Activated CD4-positive, alpha-beta T cell treated with anti-CD3 and anti-CD28 coated beads, Interleukin-2, Interleukin-6, amounts not matched to agents 100 ng/mL and 50 ng/mL, durations not matched to agents 16 hours and 8 hours (primary cell): ENCODE results near the gene METTL24.

Experiments used
- DNase-seq: peaks from one replicate; pipeline ENCODE4 v3.0.0-alpha.2; 2020

Gene METTL24, protein sequence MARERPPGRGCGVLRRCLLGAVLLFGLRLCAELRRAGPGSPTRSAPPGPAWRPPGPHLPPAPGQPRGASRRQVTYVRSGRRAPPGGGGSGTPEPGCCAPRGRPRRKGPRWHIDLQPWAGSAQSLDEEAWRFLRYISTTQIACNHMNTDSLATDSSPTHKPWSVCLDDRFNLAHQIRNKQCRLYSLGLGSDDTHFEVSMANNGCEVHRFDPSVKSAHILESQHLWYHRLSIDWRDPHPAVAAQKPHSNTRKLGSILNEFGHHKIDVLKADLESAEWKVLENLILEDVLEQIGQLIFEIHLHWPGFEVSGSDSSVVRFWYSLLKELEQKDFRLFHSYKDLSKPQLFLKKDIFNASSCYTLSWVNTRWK

DNA sequence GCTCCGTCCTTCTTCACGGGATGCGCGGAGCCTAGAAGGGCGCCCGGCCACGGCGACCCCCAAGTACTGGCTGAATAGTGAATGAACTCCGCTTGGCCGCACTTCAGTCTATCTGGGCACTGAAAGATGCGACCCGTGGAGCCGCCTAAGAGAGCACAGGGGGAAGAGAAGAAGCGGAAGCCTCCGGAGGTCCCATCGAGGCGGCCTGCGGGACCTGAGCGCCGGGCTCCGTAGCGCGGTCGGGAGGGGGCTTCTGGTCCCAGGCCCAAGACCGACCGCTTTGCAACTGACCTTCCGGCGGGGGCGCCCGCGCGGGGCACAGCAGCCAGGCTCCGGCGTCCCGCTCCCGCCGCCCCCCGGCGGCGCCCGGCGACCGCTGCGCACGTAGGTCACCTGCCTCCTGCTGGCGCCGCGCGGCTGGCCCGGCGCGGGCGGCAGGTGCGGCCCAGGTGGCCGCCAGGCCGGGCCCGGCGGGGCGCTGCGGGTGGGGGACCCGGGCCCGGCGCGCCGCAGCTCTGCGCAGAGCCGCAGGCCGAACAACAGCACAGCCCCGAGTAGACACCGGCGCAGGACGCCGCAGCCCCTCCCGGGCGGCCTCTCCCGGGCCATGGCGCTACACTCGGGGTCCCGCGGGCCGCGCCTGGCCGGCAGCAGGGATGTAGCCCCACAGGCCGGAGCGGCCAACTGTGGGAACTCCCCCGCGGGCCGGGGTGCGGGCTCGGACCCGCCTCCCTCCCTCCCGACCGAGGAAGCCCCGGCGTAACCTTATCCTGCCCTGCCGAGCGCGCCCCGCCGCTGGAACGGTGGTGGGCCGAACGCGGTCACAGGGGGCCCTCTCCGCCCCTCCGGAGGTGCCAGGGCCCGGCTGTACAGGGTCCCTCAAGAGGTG is at the start of gene METTL24:
TSS of gene METTL24 (minus strand) at position 686 of the 889 bp plus-strand sequence. CDS start at position 609, 77 bp downstream.
- DNase-seq: no peak

DNA sequence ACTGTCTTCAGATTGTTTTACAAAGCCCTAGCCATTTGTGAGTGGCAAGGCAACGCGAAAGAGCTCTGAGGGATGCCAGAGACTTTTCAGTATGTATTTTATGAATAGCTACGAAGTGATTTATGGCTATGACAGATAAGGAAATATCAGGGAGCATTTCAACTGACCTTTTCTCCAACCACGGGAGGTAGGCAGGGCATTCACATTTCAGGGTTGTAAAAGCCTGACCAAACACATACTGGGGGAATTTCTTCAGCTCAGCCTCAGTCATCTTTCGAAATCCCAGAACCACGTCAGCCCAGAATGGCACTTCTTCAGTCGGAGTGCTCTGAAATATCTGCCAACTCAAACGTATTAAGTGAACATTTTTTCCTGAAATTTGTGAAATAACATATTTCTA is 46.5 kb upstream of the METTL24 start:
- DNase-seq: no peak

DNA sequence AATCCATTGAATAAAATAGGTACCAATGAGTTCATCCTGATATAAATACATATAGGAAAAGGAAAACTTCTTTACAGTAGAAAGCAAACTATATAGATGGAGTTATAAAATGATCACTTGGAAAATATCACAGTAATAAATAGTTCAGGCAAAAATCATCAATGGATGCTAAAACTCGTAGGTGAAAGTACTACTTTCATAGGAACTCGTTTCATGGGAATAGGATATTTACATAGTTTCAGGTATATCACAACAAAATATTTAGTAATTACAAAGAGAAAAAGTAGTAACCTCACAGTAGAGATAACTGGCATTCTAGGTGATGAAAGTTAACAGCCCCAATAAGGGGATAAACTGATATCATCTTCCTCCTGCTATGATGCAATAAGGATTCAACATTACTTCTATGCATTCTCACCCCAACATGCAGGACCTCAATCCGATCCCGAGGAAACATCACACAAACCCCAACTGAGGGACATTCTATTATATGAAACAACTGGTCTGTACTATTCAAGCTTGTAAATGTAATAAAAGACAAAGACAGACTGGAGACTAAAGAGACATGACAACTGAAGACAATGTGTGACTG is 43.5 kb upstream of the METTL24 start:
- DNase-seq: no peak

DNA sequence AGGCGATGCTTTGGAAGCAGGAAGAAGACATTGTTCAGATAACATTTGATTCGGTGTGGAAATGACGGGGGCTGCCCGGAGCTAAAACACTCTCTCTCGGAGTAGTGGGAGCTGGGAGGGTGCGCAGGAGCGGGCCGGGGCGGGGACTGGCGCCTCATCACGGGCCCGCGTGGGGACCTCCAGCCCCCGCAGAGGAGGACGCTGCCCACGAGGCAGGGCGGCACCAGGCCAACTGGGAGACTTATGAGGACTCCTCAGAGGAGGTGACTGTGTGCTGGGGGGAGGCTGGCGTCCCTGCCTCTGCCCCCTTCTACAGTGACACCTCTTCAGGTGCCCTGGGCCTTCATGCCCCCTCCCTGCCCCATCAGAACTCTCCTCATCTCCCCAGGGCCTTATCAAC is 42.1 kb upstream of the METTL24 start:
- no peak for DNase-seq

DNA sequence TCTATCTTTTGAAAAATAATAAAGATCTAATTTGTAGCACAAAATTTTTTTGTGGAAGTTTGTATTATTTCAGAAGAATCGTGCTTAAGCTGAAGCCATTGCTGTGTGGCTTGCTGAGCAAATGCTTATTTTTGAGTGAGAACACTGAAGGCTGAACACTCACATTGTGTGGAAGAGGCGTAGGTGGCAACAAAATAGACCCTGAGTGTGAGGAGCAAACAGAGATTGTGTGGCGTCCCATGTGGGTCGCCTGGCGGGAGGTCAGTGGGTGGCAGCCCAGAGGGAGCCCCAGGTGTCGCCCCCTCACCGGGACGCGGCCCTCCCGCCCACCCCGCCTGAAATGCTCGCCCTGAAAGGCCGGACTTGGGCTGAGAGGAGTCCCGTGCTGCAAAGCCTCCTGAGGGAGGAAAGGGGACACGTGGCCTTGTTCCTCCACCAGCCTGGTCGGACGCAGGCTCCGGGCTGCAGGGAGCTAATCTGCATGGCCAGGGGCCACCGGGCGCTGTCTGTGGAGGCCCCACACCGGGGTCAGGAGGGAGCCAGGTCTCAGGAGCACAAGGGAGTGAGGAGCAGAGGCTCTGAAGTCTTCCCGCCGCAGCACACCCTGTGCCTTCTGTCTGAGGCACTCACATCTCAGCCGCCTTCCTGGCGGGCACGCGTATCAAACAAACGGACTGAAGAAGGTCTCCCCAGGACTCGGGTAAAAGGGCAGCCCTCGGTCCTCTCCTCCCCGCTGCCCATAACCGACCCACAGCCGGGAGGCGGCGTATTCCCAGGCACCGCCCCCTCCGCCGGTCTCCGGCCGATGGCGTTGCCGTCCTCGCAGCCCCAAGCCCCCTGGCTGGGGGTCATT is 41.3 kb upstream of the METTL24 start:
- no peak for DNase-seq

DNA sequence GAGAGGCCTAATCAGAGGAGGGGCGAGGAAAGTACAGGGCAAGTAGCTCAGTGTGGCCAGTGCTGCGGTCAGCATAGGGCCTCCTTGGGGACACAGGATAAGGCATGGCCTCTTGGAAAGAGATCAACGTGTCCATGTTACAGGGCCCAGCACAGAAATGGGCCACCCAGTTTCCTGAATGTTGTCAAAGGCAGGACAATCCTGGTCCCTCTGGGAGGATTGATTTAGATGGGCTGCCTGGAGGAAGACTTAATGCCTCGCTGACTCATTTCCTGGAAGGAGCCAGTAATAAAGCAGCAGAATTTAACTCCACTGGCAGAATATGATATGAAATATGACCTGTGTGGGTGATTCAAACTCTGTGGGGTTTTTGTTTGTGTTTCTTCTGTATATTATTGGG is 40.6 kb upstream of the METTL24 start:
- no peak for DNase-seq

DNA sequence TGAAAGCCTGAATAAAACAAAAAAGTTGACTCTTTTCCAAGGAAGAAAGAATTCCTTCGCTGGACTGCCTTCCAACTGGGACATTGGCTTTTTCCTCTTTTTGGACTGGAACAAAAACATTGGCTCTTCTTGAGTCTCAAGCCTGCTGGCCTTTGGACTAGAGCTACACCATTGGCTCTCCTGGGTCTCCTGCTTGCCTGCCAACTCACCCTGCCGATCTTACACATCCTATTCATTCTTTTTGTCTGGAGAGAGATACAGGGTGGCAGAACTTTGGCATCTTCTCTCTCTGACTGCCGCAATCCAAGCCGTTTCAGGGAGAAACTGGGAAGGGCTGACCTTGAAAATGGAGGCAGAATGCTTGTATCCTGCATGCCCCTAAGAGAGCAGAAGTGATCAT is 37.1 kb upstream of the METTL24 start:
- no peak for DNase-seq

DNA sequence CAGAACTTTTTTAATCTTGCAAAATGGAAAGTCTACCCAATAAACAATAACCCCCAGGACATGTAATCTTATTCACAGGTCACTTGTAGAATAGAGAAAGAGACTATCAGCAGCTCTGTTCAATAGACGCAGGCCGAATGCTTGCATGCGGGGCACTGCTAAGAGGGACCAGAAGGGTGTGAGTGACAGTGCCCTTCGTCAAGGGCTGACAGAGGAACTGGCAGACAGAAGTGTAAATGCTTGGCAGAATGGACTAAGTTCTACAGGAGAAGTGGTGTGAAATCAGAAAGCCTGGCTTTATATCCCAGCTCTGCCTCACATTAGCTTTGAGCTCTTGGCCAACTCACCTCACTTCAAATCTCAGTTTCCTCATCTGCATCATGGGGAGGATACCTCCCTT is 36.3 kb upstream of the METTL24 start:
- DNase-seq: no peak

DNA sequence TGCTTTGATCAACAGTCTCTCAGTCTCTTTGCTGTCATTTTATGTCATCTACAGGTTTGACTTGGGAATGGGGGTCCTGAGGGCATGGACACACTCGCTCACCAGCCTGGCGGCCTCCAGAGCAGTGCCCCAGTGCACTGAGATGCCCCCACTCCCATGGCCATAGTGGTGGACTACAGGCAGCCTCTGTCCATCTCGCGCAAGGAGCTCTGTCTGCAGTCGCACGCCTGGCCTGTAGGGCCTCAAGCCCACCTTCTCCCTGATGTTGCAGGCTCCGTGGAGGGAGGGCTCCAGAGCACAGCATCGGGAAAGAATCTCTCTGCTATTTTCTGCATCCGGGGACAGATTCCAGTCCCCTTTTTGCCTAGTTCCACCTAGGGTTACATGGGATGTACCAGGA is 34.6 kb upstream of the METTL24 start:
- DNase-seq: no peak

DNA sequence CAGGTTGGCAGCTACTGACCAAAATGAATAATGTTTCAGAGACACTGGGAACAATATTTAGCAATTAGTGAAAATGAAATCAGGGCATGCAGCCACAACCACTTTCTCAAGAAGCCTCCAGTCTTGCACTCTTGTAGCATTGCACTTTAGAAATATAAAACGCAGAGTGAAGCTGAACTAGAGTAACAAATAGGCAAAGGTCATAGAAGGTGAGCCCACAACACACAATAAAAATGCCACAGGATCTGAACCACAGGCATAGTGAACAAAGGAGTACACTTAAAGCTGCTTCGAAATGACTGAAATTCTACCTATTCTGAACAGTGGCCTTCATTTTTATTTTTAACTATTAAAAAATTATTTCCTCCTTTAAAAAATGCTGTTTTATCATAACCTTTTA is 32.3 kb upstream of the METTL24 start:
- no peak for DNase-seq

DNA sequence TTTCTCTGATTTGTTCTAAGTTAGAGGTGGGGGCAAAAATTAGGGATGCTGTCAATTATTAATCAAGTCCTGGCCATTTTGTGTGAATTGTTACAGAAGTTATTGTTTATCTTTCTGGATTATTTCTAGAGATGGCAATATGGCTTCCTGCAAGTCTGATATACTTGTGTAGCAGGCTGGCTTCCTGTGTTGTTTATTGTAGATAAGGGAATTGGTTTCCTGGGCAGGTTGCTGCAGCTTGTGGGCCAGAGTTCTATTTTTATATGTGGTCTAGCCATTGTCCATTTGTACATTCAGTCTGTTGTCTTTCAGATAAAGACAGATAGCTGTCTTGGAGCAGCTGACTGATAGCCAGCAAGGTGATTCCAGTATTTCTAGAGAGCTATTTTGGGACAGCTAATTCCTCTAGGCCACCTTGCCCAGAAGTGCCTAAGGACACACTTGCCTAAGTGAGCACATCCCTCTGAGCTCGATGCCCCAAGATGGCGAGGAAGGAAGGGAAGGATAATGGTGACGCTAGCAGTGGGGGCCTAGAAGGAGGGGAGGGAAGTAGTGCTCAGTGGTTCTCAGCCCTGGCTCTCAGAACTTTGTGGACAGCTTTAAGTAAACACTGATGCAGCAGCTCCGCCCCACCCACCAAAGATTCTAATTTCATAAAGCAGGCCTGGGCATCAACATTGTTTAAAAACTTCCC is 31.7 kb upstream of the METTL24 start:
- DNase-seq: no peak

DNA sequence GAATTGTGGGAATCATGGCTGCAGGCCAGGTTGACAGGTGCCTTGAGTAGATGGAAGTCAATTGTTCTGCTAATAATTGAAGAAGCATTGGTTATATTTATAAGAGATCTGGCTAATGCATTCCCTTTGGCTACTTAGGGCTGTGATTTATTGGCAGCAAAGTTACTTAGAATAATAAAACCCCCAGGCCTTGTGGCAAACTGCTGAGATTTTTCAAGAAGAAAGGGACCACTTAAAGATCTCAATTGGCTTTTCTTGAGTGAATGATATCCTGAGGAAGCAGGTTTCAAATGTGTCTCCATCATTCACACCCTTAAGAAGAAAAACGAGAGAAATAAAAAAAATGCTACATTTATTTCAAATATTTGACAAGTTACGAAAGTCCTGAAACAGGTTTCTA is 29.8 kb upstream of the METTL24 start:
- no peak for DNase-seq

DNA sequence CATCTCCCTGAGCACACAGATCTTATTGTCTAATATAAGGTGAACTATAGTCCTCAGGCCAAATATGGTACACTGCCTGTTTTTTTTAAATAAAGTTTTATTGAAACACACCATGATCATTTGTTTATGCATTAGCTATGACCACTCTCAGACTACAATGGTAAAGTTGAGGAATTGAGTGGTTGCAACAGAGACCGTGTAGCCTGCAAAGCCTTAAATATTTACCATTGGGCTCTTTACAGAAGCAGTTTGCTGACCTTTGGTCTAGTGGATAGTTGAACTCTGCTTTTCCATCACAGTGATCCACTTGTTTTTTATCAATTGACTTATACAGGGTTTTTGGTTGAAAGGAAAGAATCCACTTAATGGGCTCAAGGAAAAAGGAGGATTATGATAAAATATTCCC is 27.3 kb upstream of the METTL24 start:
- DNase-seq: no peak

DNA sequence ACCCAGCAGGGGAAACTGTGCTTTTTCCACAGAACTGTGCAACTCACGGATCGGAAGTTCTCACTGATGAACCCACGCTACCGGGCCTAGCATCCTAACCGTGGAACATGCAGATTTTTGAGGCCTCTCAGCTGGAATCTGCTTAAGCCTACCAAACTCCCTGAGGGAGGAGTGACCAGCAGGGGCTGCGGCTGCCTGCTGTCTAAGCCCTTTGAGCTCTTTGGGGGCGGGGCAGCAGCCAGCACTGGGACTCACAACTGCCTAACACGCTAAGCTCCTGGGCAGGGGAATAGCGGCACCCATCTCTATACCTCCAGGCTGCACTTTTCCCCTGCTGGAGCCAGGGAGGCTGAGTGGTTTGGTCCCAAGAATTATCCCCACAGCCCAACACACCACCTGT is 20.4 kb upstream of the METTL24 start:
- DNase-seq: no peak

DNA sequence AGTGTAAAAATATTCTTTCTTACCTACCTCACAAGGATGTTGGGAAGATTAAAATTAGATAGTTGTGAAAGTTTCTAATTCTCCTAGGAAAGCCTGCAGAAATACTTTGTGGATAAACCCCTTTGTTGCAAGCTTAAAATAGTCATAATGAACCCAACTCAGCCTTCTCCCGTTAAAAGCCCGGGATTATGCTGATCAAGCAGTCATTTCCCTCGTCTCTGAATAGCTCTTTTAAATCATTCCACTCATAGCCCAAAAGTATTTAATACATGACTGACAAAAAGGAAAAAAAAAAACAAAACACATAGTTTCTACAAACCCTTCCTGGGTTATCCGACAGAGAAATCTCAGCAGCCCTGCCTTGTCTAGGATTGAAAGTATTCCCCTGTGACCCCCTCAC is 10.9 kb upstream of the METTL24 start:
- DNase-seq: no peak

DNA sequence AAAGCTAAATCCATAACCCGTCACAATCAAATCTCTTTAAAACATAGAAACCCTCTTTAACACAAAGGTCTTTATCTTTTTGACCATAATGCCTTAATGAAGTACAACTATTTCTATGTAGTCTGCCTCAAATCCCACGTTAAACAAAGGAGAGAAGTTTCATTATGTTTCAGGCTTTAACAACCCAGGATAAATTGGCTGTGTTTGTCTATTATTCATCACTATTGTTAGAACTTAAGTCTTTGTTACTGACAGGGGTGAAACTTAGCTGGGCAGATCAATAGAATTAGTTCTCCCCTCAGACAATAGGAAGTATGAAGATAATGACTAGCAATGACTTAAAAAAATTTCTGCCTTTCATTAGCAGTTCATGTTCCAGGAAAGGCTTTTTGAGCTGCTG is 10.1 kb upstream of the METTL24 start:
- DNase-seq: no peak

DNA sequence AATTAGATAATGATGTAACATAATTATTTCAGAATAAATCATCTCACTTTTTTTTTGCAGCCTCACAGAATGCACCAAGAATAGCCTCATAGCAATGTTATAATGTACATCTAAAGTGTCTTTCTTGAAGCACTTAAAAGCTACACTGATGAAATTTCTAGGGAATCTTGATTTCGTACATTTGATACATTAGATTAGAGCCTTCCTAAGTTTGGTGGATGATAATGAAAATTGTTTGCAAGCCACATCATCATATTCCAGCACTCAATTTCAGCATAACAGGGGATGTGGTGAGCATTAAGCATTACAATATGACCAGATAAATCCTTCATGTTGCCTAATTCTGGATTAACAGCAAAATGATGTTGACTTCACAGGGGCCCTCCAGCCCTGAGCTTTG is 9.7 kb upstream of the METTL24 start:
- DNase-seq: no peak

DNA sequence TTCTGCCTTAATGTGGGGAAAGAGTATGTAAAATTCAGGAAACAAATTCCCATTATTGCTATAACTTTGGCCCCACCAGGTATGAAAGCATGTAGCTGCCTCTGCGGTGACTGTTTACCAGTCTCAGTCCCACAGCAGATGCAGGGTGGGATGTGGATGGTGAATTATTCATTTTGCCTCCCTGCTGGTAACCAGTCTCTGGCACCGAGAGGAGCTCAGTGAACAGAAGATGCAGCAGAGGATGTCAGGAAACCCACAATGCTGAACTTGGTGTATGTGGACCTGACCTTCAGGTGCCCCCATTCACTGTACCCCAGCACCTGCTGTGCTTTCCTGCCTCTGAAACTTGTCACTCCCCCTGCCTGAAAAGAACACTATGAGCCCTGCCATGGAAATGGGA is 8.8 kb upstream of the METTL24 start:
- no peak for DNase-seq

DNA sequence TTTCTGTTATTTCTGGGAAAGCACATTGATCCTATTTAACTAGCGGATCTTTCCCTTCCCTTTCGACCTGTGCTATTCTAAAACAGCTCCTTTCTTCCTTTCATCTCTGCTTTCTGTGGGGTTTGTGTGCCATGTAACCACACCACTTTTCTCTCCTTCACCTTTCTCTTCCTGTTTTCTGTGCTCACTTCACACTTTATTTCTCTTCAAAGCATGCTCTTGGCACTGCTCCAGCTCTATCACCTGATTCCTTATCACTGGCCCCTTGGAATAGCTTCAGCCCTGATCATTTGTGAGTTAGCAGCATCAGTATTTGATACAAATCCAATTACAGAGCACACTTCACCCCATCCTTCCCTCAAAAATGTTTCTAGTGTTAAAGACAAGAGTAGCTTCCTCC is 8.1 kb upstream of the METTL24 start:
- DNase-seq: no peak

DNA sequence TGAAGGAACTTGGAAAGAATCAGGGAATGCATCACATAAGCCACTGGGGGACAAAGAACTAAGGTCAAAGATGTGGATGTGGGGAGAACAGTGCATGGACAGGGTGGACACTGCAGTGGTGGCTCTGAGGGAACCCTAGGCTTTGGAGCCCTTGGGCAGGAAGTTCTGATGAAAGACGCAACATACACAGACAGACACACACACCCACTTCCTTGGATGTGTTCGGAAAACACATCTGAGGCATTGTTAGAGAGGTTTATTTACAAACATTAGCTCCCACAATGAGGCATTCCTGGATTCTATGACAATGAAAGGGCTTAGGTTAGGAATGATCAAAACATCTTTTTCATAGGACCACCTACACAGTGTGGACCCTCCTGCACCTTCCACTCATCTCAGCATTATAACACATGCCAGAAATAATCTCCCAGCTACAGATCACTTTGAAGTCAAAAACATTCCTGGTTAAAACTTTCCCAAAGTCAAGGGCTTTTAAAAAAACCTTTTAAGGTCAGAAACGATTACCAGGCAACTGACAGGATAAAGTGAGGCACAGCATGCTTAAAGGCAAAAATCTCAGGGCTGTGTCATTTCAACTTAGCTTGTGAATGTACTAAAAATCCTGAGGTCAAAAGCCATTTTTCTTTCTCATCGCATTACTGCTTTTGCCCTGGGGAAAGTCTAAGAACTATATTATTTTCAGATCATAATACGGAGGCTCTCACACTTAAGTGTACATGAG is 6.4 kb upstream of the METTL24 start:
- no peak for DNase-seq

DNA sequence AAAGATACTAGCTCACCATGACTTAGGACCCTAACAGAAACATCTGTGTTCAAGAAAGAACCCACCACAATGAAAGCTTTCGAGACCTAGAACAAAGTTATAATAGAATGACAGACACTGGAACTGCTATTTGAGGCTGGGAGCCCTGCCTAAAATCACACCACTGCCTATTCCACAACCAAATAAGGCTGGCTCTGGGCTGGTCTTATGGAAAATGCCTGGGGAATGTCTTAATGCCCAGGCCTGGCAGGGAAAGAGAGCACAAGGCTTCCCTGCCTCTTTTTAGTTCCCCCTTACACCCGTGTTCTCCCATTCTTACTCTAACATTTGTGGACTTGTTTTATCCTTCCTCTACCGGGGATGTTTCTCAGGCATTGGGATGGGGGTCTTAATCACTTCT is 5.6 kb upstream of the METTL24 start:
- no peak for DNase-seq

DNA sequence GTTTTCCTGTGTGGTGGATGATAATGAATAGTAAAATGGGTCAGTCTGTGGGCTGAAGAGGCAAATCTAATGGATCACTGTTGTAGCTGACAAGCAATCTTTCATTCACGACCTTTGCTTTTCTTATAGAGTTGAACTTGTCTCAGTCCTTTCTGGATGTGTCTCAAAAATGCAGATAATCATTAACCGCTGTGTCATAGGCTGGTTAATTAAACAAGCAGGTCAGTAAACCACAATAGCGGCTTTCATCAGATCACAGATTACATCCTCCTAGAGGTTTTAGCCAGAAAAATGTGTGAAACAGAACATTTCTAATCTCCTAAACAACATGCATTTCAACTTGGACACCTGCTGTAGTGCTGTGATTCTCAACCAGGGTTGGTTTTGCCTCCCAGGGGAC is 2.5 kb upstream of the METTL24 start:
- no peak for DNase-seq
